ENCODE results near the gene LPCAT1.

DNA sequence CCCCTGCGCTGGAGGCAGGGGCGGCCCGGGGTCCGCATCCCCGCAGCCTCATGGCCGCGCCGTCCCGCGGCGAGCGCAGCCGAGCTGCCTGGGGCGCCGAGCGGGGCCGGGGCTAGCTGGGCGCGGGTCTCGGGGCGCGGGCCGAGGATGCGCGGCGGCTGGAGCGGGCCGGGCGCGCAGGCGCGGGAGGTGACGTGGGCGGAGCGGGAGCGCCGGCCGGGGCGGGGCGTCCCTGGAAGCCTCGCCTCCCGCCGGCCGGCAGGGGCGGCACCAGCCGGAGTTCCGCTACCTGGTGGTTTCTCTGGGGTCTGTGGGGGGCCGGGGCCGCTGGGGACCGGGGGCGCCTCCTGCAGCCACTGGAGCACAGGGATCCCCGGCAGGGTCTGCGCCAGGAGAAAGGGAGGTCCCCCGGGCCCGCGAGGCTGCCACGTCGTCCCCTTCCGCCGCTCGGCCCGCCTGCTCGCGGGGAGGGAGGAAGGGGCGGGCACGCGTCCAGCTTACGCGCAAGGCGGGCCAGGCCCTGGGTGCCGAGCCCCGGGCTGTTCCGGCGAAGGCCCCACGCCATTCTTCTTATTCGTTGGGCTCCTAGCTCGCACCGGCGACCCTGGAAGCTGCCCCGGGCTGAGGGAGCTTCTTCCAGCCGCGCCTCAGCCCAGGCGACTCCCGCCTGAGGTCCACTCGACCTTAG, at the start of gene LPCAT1:
- TF ChIP-seq, protein P1, sequence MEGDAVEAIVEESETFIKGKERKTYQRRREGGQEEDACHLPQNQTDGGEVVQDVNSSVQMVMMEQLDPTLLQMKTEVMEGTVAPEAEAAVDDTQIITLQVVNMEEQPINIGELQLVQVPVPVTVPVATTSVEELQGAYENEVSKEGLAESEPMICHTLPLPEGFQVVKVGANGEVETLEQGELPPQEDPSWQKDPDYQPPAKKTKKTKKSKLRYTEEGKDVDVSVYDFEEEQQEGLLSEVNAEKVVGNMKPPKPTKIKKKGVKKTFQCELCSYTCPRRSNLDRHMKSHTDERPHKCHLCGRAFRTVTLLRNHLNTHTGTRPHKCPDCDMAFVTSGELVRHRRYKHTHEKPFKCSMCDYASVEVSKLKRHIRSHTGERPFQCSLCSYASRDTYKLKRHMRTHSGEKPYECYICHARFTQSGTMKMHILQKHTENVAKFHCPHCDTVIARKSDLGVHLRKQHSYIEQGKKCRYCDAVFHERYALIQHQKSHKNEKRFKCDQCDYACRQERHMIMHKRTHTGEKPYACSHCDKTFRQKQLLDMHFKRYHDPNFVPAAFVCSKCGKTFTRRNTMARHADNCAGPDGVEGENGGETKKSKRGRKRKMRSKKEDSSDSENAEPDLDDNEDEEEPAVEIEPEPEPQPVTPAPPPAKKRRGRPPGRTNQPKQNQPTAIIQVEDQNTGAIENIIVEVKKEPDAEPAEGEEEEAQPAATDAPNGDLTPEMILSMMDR (IDR thresholded peaks at IDR 0.05): no peak
- no peak for TF ChIP-seq POLR2AphosphoS5 (IDR thresholded peaks at IDR 0.05)

All from breast epithelium (tissue), 3 donors.